HTERT RPE-1 (cell line): ENCODE data around the gene MRTFA.
"Not testable (repeated sequence)": the region's sequence is repeated elsewhere in the genome, so short reads cannot be mapped to it uniquely, and the experiment has no call there.

Experiments
- in situ Hi-C: fragments of 300-500 bp; cut with MboI; formaldehyde crosslinking; loops from 4 replicates; pipeline ENCODE4 v1.14.3; 2020; ENCODE audit warnings: low sequenced_read_pairs

Gene MRTFA

DNA sequence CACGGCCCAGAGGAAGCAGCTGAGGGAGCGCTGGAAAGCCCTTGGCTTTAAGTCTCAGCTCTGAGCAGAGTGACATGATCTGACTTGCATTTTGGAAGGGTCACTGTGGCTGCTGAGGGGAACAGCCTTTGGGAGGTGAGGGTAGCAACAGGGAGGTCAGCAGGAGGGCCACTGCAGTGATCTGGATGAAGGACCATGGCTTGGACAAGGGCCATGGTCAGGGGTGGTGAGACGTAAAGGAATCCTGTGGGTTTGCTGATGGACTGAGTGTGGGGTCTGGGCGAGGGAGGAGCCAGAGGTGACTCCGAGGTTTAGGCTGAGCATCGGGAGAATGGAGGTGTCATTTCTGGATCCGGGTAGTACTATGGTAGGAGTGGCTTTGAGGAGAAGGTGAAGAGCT lies 232.9 kb downstream of the MRTFA start:
- in situ Hi-C loops = no loop called here

DNA sequence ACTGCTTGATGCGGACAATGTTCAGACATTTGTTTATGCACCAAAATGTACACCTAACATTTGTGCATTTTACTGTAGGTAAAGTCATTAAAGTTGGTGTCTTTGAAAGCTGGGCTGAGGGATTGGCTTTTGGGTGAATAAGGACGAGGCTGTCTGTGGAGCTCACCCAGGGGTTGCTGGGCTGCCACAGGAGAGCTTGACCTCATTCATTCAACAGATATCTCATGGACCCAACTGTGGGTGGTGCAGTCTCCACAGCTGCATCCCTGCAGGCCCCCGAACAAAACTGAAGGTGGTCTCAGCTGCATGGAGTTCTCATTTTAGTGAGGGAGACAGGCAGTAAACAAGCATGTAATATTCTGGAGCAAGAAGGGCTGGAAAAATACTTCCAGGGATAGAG lies 233.4 kb downstream of the MRTFA start:
- in situ Hi-C loops = no loop called here

- in situ Hi-C loops = no loop called here
These were observed 234.5 kb downstream of the MRTFA start for GRCh38 chr22:40401981-40402406.

- in situ Hi-C loops = no loop called here
These were observed 235.0 kb downstream of the MRTFA start for GRCh38 chr22:40401532-40401931.

- in situ Hi-C loops = no loop called here
These were observed 236.4 kb downstream of the MRTFA start for GRCh38 chr22:40400159-40400558.

GRCh38 chr22:40399621-40400020 lies 236.9 kb downstream of the MRTFA start:
- in situ Hi-C loops = no loop called here

DNA sequence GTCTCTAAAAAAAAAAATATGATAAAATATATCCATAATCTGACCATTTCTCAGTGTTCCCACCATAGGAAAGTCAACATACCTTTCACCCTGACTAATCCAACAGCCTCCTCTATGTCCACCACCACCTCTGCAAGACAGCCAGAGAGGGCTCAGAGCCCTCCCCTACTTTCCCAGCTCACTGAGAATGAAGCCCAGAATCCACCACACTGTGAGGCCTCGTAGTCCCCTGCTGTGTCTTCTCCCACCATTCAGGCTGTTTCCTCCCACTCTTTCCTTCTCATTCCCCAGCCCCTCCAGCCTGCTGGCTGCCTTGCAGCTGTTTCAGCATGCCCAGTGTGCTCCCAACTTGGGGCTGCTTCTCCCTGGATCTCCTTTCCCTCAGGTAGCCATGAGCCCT lies 239.1 kb downstream of the MRTFA start:
- in situ Hi-C loops = no loop called here

GRCh38 chr22:40396882-40397281 lies 239.6 kb downstream of the MRTFA start:
- in situ Hi-C loops = no loop called here

DNA sequence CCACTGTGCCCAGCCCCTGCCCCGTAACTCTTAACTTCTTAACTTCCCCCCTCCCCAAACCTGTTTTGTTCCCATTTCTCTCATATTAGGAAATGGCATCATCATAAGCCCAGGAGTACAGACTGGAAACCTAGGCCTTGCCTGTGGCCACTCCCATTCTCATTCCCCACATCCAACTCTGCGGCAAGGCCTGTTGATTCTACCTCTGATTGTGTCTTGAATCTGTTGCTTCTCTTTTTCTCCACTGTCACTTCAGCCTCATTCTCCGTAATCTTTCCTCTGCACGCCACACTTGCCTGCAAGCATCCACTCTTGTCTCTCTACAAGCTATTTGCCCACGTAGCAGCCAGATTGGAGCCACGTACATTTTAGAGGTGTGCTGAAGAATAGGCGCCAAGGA lies 240.9 kb downstream of the MRTFA start:
- in situ Hi-C loops = no loop called here

DNA sequence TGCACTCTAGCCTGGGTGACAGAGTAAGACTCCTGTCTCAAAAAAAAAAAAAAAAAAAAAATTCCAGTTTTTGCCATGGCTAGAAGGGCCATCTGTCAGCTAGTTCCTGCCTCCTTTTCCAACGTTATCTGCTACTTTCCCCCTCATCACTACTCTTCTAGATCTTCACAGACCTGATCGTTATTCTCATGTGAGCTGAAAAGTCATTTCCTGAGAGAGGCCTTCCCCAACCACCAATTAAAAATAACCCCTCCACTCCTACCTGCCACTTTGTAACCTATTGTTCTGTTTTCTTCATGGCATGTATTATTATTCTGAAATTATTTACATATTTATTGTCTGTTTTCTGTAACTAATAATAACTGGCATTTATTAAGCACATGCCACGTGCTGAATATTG lies 241.9 kb downstream of the MRTFA start:
- in situ Hi-C loops = no loop called here

DNA sequence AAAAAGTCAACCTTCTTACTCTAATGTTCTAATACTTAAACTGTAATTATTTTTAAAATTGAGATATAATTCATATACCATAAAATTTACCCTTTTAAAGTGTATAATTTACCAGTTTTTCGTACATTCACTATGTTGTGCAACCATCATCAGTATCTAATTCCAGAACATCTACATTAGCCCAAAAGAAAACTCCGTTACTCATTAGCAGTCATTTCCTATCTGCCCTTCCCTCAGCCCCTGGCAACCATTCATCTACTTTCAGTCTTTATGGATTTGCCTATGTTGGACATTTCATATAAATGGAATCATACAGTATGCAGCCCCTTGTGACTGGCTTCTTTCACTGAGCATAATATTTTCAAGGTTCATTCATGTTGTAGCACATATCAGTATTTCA lies 243.9 kb downstream of the MRTFA start:
- in situ Hi-C loops = no loop called here

DNA sequence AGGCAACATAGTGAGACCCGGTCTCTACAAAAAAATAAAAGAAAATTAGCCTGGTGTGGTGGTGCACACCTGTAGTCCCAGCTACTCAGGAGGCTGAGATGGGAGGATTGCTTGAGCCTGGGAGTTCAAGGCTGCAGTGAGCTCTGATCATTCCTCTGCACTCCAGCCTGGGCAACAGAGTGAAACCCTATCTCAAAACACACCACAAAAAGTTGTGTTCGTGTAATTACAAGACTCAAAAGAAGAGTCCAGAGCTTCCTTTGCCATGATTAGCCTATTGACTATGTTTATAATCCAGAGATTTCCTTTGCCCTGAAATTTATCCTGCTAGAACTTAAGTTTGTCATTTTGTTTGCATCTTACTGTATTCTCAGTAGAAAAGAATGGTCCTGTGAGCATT lies 245.1 kb downstream of the MRTFA start:
- in situ Hi-C loops = no loop called here

GRCh38 chr22:40388231-40388630 lies 248.3 kb downstream of the MRTFA start:
- in situ Hi-C loops = no loop called here

DNA sequence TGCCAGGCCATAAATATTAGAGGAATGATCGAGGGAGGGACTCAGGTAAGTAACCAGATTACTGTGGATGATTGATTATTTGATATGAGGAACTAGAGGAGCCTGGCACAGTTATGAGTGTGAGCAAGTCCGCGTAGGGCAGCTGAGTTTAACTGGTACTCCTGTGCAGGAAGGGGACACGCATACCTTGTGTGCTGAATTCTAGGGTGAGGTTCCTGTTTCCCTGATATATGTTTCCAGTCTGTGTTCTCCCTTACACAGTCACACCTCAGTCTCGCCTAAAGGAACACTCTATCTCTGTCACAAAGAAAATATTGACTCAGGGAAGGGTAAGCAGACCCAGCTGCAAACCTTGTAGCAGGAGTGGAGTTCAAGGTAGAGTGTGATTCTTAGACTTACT lies 248.8 kb downstream of the MRTFA start:
- in situ Hi-C loops = no loop called here

GRCh38 chr22:40385036-40385782 lies 251.3 kb downstream of the MRTFA start:
- in situ Hi-C loops = no loop called here

DNA sequence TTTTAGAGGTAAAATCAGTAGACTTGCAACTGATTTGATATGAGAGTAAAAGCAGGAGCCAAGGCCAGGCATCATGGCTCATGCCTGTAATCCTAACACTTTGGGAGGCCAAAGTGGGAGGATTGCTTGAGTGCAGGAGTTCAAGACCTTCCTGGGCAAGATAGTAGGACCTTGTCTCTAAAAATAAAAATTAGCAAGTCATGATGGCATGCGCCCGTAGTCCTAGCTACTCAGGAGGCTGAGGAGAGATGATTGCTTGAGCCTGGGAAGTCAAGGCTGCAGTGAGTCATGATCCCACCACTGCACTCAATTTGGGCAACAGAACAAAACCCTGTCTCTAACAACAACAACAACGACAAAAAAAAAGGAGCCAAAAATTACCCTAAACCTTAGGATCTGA lies 252.6 kb downstream of the MRTFA start:
- in situ Hi-C loops = no loop called here

- in situ Hi-C loops = no loop called here
These were observed 255.1 kb downstream of the MRTFA start for GRCh38 chr22:40381461-40381860.

GRCh38 chr22:40378448-40378847 lies 258.1 kb downstream of the MRTFA start:
- in situ Hi-C loops = not testable (repeated sequence)

- in situ Hi-C loops = no loop called here
These were observed 258.6 kb downstream of the MRTFA start for GRCh38 chr22:40377931-40378330.

DNA sequence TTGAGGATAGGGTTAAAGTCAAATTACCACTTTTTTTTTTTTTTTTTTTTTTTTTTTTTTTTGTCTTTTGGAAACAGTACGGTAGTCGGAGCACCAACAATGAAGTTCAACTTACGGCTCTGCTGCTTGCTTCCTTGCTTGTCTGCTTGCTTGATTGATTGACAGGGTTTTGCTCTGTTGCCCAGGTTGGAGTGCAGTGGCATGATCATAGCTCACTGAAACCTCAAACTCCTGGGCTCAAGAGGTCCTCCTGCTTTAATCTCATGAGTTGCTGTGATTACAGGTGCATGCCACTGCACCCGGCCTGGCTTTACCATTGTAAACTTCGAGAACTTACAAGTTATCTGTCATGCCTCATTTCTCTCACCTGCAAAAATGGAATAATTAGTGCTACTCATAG lies 260.4 kb downstream of the MRTFA start:
- in situ Hi-C loops = no loop called here

DNA sequence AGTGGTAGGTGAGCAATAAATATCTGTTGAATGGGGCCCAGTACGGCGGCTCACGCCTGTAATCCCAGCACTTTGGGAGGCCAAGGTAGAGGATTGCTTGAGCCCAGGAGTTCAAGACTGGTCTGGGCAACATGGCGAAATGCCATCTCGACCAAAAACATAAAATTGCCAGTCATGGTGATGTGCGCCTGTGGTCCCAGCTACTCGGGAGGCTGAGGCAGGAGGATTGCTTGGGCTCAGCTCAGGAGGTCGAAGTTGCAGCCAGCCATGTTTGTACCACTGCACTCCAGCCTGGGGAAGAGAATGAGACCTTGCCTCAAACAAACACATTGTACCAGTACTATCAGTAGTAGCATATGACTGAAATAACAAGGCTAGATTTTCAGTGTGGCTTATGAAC lies 262.0 kb downstream of the MRTFA start:
- in situ Hi-C loops = no loop called here

DNA sequence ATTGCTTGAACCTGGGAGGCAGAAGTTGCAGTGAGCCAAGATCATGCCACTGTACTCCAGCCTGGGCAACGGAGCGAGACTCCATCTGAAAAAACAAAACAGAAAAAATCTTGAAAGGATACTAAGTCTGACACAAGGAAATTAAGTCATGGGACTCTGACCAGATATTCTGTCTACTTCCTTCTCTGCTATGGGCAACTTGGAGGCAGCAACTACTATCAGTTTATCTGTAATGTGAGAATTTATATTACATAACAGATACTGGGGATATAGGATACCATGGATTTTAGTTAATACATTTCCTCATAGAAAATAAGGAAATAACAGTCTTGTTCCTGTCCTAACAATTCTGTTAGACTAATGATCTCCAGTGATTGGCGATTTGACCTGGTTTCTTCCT lies 267.7 kb downstream of the MRTFA start:
- in situ Hi-C loops = no loop called here

- in situ Hi-C loops = no loop called here
These were observed 268.5 kb downstream of the MRTFA start for GRCh38 chr22:40368016-40368415.
